Muscle of leg (tissue), 11 donors: ENCODE results near the gene METTL26. TPM values are rescaled to one million over a fixed set of nuclear protein-coding genes. Genes with fewer than 3 reads are reported as not detected.

ENCODE experiments used
- DNase-seq: peaks from one replicate; pipeline ENCODE4 v3.0.0; 2013
- H3K27ac ChIP-seq: one replicate; pipeline ENCODE4 v1.5.1; 2013; ENCODE audit warnings: mild to moderate bottlenecking, low read length, control low read depth
- H3K27me3 ChIP-seq: one replicate; pipeline ENCODE4 v1.6.1; 2013; ENCODE audit warnings: low read length; ENCODE audit not compliant: control insufficient read depth, insufficient read depth
- H3K36me3 ChIP-seq: one replicate; pipeline ENCODE4 v1.6.1; 2013; ENCODE audit warnings: low read length; ENCODE audit not compliant: control insufficient read depth, insufficient read depth
- H3K4me1 ChIP-seq: one replicate; pipeline ENCODE4 v1.6.1; 2013; ENCODE audit warnings: low read length; ENCODE audit not compliant: control insufficient read depth, insufficient read depth
- H3K4me3 ChIP-seq: one replicate; pipeline ENCODE4 v1.5.1; 2013; ENCODE audit warnings: low read length, control low read depth
- H3K9me3 ChIP-seq: replicated peaks from 2 replicates; pipeline ENCODE4 v1.6.1; 2013; ENCODE audit warnings: low read depth, low read length; ENCODE audit not compliant: control insufficient read depth
- WGBS: methylation state at CpG from one replicate; pipeline ENCODE4 v1.1.5; 2013; ENCODE audit warnings: missing lambda C conversion rate; ENCODE audit not compliant: insufficient coverage; 5-methylcytosine and 5-hydroxymethylcytosine counted together
- polyA plus RNA-seq, 8 donors: library from polyadenylated mRNA; unstranded; fragments of 120-200 nt; gene quantifications; one replicate each; pipeline versions ENCODE4 v1.2.1 to v1.2.3, GENCODE V29; 2013; ENCODE audit warnings: inconsistent platforms in 1 of 8, low replicate concordance in 1 of 8; ENCODE audit not compliant: insufficient read length in 8 of 8, insufficient read depth in 1 of 8
- total RNA-seq: library from RNA; stranded (reverse); fragments of 120-200 nt; gene quantifications from one replicate; pipeline ENCODE4 v1.2.4, GENCODE V29; 2013

METTL26 gene
- total and polyA plus RNA-seq, 9 donors: 39.3 to 59.1 (median 42.7) TPM

DNA sequence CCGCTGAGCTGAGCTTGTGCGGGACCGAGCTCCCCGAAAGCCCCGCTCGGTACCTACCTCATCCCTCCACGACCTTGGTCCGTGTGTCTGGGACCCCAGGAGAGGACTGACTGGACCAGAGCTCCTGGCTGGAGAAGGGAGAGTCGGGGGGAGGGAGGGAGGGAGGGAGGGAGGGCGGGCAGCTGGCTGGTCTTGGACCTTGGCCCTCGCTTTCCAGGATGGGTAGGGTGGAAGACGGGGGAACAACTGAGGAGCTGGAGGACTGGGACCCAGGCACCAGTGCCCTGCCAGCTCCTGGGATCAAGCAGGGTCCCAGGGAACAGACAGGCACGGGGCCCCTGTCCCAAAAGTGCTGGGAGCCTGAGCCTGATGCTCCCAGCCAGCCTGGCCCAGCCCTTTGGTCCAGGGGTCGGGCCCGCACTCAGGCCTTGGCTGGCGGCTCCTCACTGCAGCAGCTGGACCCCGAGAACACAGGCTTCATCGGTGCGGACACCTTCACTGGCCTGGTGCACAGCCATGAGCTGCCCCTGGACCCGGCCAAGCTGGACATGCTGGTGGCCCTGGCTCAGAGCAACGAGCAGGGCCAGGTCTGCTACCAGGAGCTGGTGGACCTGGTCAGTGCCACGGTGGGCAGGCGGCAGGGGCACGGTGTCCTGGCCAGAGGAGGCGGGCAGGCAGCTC lies 39.9 kb upstream of the METTL26 start:
- H3K4me3 ChIP-seq: no peak overlapping the region
- 51% methylated on average over 14 of the region's 25 CpGs for WGBS
- peaks cover 28% of the 10 kb centered on the region for H3K4me1 ChIP-seq
- no peaks in the 10 kb centered on the region for H3K9me3 ChIP-seq
- H3K27ac ChIP-seq: no peak overlapping the region
- peaks cover 29% of the 10 kb centered on the region for H3K27me3 ChIP-seq
- peaks cover 34% of the 10 kb centered on the region for H3K36me3 ChIP-seq
- DNase-seq: no peak

DNA sequence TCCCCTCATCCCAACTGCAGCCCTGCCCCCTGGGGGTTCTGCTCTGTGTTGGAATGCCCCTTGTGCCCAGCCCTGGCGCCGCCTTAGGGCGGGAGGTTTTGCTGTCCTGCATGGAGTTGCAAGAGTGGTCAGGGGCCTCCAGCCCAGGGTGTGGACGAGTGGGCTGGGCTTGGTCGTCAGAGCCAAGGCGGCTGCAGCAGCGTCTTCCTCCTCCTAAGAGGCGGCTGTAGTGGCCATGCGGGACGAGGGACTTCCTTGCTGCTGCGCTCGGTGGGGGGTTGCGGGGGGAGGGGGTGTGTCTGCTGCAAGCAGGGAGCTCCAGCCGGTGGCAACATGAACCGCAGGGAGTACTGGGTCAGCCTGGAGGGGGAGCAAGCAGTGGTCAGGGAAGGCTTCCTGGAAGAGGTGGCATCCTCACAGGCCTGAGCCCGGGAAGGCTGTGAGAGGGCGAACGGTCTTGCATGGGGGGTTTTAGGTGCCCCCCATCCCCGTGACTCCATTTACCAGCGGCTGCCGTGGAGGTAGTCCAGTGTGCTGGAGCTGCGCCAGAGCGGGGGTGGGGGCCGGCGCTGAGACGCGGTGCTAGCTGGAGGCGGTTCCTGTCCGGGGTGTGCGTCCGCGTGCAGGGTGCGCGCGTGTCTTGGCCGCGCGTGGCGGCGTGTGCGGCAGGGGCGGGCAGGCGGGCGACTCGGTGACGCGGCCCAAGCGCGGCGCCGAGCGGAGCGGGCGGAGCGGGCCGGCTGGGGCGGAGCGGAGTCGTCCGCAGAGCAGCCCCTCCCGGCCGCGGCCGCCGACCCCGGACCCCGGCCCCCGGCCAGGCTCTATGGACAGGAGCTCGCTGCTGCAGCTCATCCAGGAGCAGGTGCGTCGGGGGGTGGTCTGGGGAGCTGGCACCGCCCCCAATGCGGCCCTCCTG lies 39.1 kb upstream of the METTL26 start, which contains the start of gene RHBDL1:
Gene RHBDL1 (plus strand): TSS at position 704 of the 916 bp plus-strand sequence. CDS start 120 bp downstream, at position 824.
- WGBS: 4% methylated on average over 67 of the region's 73 CpGs
- H3K27ac ChIP-seq: no peak within 1 kb of the TSS

DNA sequence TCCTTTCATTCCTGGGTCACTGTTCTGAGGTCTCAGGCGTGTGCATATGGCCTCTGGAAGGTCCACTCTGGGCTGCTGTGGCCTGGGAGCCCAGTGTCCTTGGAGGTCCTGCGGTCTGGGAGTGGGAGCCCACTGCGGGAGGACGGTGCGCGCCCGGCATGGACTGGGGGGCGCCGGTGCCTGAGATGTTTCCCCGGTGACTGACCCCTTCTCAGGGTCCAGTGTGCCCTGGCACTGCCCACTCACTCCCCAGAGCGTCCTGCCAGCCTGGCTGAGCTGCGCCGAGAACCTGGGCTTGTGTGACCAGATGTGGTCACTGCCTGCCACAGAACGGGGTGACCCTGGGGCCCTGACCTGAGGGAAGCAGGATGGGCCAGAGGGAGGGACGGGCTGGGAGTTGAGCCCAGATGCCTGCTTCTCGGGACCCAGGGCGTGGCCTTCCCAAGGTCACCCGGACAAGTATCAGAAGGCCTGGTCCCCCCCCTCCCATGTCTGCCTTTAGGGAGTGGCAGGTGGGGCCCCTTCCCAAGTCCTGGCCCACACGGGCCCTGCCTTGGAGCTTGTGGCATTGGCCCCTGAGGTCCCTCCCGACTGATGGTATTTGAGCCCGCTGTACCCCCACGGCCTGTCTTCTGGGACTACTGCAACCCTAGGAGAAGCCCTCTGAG lies 38.2 kb upstream of the METTL26 start:
- WGBS: 71% methylated on average over 13 of the region's 22 CpGs
- peaks cover 29% of the 10 kb centered on the region for H3K27me3 ChIP-seq
- no peak overlapping the region for H3K4me3 ChIP-seq
- peaks cover 24% of the 10 kb centered on the region for H3K4me1 ChIP-seq
- H3K36me3 ChIP-seq: peaks cover 50% of the 10 kb centered on the region
- no peak overlapping the region for H3K27ac ChIP-seq
- DNase-seq: no peak
- H3K9me3 ChIP-seq: no peaks in the 10 kb centered on the region

More for the DNA sequence above, 39.1 kb upstream of the METTL26 start, which contains the start of gene RHBDL1:
- no peak within 1 kb of the TSS for H3K4me3 ChIP-seq
- no peaks in the 10 kb centered on the region for H3K9me3 ChIP-seq
- H3K27me3 ChIP-seq: peaks cover 29% of the 10 kb centered on the region
- H3K4me1 ChIP-seq: peaks cover 25% of the 10 kb centered on the region
- peaks cover 42% of the 10 kb centered on the region for H3K36me3 ChIP-seq
- no peak for DNase-seq

DNA sequence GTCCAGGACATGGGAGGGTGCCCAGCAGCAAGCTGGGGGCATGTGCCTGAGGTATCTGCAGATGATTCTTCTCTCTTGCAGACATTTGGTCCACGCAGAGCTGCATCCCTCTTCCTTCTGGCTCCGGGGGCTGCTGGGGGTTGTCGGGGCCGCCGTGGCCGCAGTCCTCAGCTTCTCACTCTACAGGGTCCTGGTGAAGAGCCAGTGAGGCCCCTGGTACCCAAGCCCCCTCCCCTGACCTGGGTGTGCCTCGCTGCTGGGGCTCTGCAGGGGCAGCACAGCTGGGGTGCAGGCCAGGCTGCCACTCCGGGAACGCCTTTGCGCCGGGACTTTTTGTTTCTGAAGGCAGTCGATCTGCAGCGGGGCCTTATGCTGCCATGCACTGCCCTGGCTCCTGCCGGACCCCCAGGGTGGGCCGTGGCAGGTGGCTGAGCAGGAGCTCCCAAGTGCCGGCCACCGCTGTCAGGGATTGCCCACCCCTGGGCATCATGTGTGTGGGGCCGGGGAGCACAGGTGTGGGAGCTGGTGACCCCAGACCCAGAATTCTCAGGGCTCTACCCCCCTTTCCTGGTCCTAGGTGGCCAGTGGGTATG lies 37.4 kb upstream of the METTL26 start:
- H3K27me3 ChIP-seq: peaks cover 29% of the 10 kb centered on the region
- peaks cover 53% of the 10 kb centered on the region for H3K36me3 ChIP-seq
- H3K4me1 ChIP-seq: peaks cover 25% of the 10 kb centered on the region
- whole genome bisulfite sequencing: 87% methylated on average over 17 of the region's 18 CpGs
- H3K9me3 ChIP-seq: no peaks in the 10 kb centered on the region
- no peak for DNase-seq
- no peak overlapping the region for H3K27ac ChIP-seq
- H3K4me3 ChIP-seq: no peak overlapping the region

DNA sequence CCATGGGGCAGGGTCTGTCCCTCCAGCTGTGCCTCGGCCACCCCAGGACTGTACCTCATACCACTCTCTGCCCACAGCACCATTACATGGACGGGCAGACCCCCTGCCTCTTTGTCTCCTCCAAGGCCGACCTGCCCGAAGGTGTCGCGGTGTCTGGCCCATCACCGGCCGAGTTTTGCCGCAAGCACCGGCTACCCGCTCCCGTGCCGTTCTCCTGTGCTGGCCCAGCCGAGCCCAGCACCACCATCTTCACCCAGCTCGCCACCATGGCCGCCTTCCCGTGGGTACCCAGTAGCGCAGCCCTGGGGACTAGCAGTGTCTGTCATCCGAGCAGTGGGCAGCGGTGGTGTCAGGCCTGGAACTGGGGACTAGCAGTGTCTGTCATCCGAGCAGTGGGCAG lies 36.7 kb upstream of the METTL26 start:
- 94% methylated on average over 21 of the region's 21 CpGs for WGBS
- Histone ChIP-seq H3K27ac (no peak overlapping the region), H3K9me3 (no peaks in the 10 kb centered on the region), H3K4me3 (no peak overlapping the region), H3K27me3 (peaks cover 25% of the 10 kb centered on the region), H3K4me1 (peaks cover 28% of the 10 kb centered on the region), H3K36me3 (peaks cover 53% of the 10 kb centered on the region)
- no peak for DNase-seq

DNA sequence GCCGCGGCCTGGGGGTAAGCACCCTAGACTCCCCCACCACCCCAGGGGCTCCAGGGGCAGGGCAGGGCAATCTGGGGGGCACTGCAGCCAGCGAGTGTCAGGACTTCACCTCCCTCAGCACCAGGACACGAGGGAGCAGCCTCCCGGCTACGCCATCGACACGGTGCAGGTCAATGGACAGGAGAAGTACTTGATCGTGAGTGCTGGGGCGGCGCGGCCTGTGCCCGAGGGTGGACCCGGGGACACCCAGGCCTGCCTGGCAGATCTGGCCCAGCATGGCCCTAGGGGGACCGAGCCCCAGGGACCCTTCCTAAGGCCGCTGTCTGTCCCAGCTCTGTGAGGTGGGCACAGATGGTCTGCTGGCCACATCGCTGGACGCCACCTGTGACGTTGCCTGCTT lies 36.3 kb upstream of the METTL26 start:
- Histone ChIP-seq H3K4me3 (no peak overlapping the region), H3K36me3 (peaks cover 53% of the 10 kb centered on the region), H3K9me3 (no peaks in the 10 kb centered on the region), H3K27me3 (peaks cover 20% of the 10 kb centered on the region), H3K4me1 (peaks cover 31% of the 10 kb centered on the region), H3K27ac (no peak overlapping the region)
- 95% methylated on average over 17 of the region's 19 CpGs for WGBS
- DNase-seq: no peak

DNA sequence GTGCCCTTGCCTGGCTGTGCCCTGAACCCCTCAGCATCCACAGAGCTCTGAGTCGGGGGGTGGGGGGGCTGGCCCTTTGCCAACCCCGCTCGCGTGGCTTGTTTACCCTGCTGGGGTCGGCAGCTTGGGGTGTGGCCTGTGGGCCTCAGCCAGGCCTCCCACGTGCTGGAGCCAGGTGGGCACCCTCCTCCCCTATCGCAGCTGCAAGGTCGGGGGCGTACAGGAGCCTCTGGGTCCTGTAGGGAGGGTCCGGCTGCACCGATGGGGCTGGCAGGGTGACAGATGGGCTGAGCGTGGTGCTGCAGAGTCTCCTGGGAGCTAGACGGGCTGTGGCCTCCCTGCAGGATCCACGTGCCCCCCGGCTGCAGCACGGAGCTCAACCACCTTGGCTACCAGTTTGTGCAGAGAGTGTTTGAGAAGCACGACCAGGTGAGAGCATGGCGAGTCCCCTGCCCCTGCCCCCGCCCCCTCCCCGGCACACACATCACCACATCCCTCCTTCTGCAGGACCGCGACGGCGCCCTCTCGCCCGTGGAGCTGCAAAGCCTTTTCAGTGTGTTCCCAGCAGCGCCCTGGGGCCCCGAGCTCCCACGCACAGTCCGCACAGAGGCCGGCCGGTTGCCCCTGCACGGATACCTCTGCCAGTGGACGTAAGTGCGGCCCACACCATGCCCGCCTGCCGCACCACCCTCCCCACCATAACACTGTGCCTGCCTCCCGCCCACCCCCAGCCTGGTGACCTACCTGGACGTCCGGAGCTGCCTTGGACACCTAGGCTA lies 35.4 kb upstream of the METTL26 start:
- Histone ChIP-seq H3K27ac (no peak overlapping the region), H3K36me3 (peaks cover 53% of the 10 kb centered on the region), H3K4me3 (no peak overlapping the region), H3K27me3 (peaks cover 12% of the 10 kb centered on the region), H3K9me3 (no peaks in the 10 kb centered on the region), H3K4me1 (peaks cover 33% of the 10 kb centered on the region)
- 83% methylated on average over 34 of the region's 40 CpGs for WGBS
- DNase-seq: no peak

DNA sequence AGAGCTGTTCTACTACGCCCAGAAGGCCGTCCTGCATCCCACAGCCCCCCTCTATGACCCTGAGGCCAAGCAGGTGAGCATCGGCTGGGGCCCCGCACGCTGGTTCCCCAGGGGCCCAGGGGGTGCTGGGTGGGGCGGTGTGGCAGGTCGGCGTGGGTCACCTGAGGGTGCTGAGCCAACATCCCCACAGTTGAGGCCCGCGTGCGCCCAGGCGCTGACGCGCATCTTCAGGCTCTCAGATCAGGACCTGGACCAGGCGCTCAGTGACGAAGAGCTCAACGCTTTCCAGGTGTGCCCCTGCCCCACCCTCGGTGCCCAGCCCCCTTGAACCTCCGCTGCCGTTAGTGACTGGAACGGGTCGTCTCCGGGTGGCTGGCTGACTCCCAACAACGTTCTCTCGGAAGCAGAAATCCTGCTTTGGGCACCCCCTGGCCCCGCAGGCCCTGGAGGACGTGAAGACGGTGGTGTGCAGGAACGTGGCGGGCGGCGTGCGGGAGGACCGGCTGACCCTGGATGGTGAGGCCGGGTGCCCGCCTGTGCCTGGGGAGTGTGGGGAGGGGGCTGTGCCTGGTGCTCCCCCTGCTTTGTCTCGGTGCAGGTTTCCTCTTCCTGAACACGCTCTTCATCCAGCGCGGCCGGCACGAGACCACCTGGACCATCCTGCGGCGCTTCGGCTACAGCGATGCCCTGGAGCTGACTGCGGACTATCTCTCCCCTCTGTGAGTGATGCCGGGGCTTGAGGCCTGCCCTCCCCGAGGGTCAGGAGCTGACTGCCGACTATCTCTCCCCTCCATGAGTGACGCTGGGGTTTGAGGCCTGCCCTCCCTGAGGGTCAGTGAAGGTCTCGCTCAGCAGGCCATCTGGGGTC lies 34.6 kb upstream of the METTL26 start:
- H3K4me1 ChIP-seq: peaks cover 30% of the 10 kb centered on the region
- no peak for DNase-seq
- peaks cover 8% of the 10 kb centered on the region for H3K27me3 ChIP-seq
- H3K27ac ChIP-seq: no peak overlapping the region
- H3K4me3 ChIP-seq: no peak overlapping the region
- WGBS: 90% methylated on average over 46 of the region's 52 CpGs
- peaks cover 53% of the 10 kb centered on the region for H3K36me3 ChIP-seq
- H3K9me3 ChIP-seq: no peaks in the 10 kb centered on the region
